Gastrocnemius medialis (tissue), 4 donors: ENCODE data around the gene C20orf96.

Source experiments
- CTCF ChIP-seq, 5 experiments: fragments of 450-650 bp in 3 of 5; fragments of 200-600 bp in 2 of 5; sonication (generic) in 2 of 5; IDR thresholded peaks in 4 of 5; conservative IDR thresholded peaks in 1 of 5; 1 replicate in 4 of 5; 2 replicates in 1 of 5; pipeline ENCODE4 v1.5.1; 2016 to 2019; ENCODE audit warnings: antibody characterized with exemption in 5 of 5, mild to moderate bottlenecking in 3 of 5, moderate library complexity in 3 of 5
- POLR2A ChIP-seq, 2 donors: fragments of 450-650 bp; IDR thresholded peaks; one replicate each; pipeline ENCODE4 v1.6.1; 2017; ENCODE audit warnings: antibody characterized with exemption in 2 of 2, mild to moderate bottlenecking in 2 of 2, moderate library complexity in 2 of 2

GRCh38 chr20:221258-221830, 69.2 kb downstream of the C20orf96 start:
- no peak for TF ChIP-seq CTCF (IDR thresholded peaks at IDR 0.05 in 4 of 5, conservative IDR thresholded peaks at IDR 0.05 in 1 of 5)
- no peak for TF ChIP-seq POLR2A (IDR thresholded peaks at IDR 0.05)
